GM12878 (cell line): ENCODE results near the gene CCDC85B. TPM values are rescaled to one million over a fixed set of nuclear protein-coding genes. Genes with fewer than 3 reads are reported as not detected.

Source experiments
- ATF2 ChIP-seq: IDR thresholded peaks from 2 replicates; pipeline ENCODE4 v1.6.1; 2012; ENCODE audit warnings: low read length, inconsistent platforms
- ATF7 ChIP-seq: fragments of 450-650 bp; IDR thresholded peaks from 2 replicates; pipeline ENCODE4 v1.6.1; 2016; ENCODE audit warnings: low read depth, mild to moderate bottlenecking
- CEBPB ChIP-seq, 2 experiments: fragments of 150-350 bp in 1 of 2; IDR thresholded peaks; 2 replicates each; pipeline ENCODE4 v1.6.1; 2012 to 2014; ENCODE audit warnings: low read depth in 2 of 2, low read length in 2 of 2, borderline replicate concordance in 1 of 2, inconsistent platforms in 1 of 2
- CHD1 ChIP-seq: IDR thresholded peaks from 2 replicates; pipeline ENCODE4 v1.6.1; 2012; ENCODE audit warnings: low read depth, low read length, improper control_type of control experiment
- CREB1 ChIP-seq: IDR thresholded peaks from 2 replicates; pipeline ENCODE4 v1.6.1; 2012; ENCODE audit warnings: low read depth, mild to moderate bottlenecking, inconsistent platforms
- E2F4 ChIP-seq: IDR thresholded peaks from 2 replicates; pipeline ENCODE4 v1.6.1; 2012; ENCODE audit warnings: low read depth, low read length, improper control_type of control experiment
- ELK1 ChIP-seq: IDR thresholded peaks from 2 replicates; pipeline ENCODE4 v1.6.1; 2012; ENCODE audit warnings: low read depth, low read length, improper control_type of control experiment
- ESRRA ChIP-seq: IDR thresholded peaks from 2 replicates; pipeline ENCODE4 v1.6.1; 2012; ENCODE audit warnings: mild to moderate bottlenecking, low read length, improper control_type of control experiment
- GATAD2B ChIP-seq: fragments of 450-650 bp; conservative IDR thresholded peaks from 2 replicates; pipeline ENCODE4 v1.6.1; 2017; ENCODE audit warnings: low read depth, mild to moderate bottlenecking, moderate library complexity
- HSF1 ChIP-seq: fragments of 150-350 bp; IDR thresholded peaks from 2 replicates; pipeline ENCODE4 v1.6.1; 2014; ENCODE audit warnings: mild to moderate bottlenecking, low read depth, low read length
- MTA2 ChIP-seq: fragments of 450-650 bp; IDR thresholded peaks from 2 replicates; pipeline ENCODE4 v1.6.1; 2016; ENCODE audit warnings: low read depth, mild to moderate bottlenecking, moderate library complexity
- MTA3 ChIP-seq: IDR thresholded peaks from 2 replicates; pipeline ENCODE4 v1.6.1; 2012; ENCODE audit warnings: low read length, inconsistent platforms, borderline replicate concordance
- NFYB ChIP-seq: IDR thresholded peaks from 2 replicates; pipeline ENCODE4 v1.6.1; 2011; ENCODE audit warnings: low read depth, mild to moderate bottlenecking, low read length, improper control_type of control experiment, moderate library complexity; ENCODE audit not compliant: insufficient read depth
- NR2C2 ChIP-seq: IDR thresholded peaks from 2 replicates; pipeline ENCODE4 v1.6.1; 2011; ENCODE audit warnings: borderline replicate concordance, low read depth; ENCODE audit not compliant: control insufficient read depth, insufficient read length
- NR2F1 ChIP-seq: fragments of 450-650 bp; conservative IDR thresholded peaks from 2 replicates; pipeline ENCODE4 v1.6.1; 2017; ENCODE audit warnings: mild to moderate bottlenecking
- PBX3 ChIP-seq: IDR thresholded peaks from 2 replicates; pipeline ENCODE4 v1.6.1; 2011; ENCODE audit warnings: mild to moderate bottlenecking, low read depth, low read length, moderate library complexity; ENCODE audit not compliant: insufficient replicate concordance
- RCOR1 ChIP-seq: conservative IDR thresholded peaks from 2 replicates; pipeline ENCODE4 v1.6.1; 2012; ENCODE audit warnings: low read depth, low read length, improper control_type of control experiment
- ZBTB4 ChIP-seq: fragments of 450-650 bp; formaldehyde crosslinking; IDR thresholded peaks from 2 replicates; pipeline ENCODE4 v1.4.0; 2022; ENCODE audit warnings: mild to moderate bottlenecking, moderate library complexity
- ZNF217 ChIP-seq: fragments of 450-650 bp; IDR thresholded peaks from 2 replicates; pipeline ENCODE4 v1.6.1; 2017; ENCODE audit warnings: antibody characterized with exemption, mild to moderate bottlenecking
- ZSCAN29 ChIP-seq: fragments of 450-650 bp; IDR thresholded peaks from 2 replicates; pipeline ENCODE4 v1.6.1; 2017; ENCODE audit warnings: mild to moderate bottlenecking, moderate library complexity
- polyA plus RNA-seq, 11 experiments: library from polyadenylated mRNA; depleted of rRNA in 4 of 11; unstranded in 6 of 11; stranded (reverse) in 5 of 11; fragments of >200 nt; fragmentation: Nextera tagmentation in 4 of 11; fragmentation: Illumina TruSeq in 1 of 11; extraction: Ambion mirVana in 4 of 11; extraction: Trizol in 1 of 11; gene quantifications; 1 replicate in 1 of 11; 2 replicates in 10 of 11; pipeline versions ENCODE4 v1.2.1 to v1.2.3, GENCODE V29; 2011 to 2016; ENCODE audit warnings: inconsistent platforms in 2 of 11, missing spikeins in 2 of 11, low read depth in 1 of 11
- total RNA-seq, 4 experiments: library from RNA; depleted of rRNA in 3 of 4; stranded (reverse); fragments of >200 nt in 3 of 4; fragmentation: Illumina TruSeq in 1 of 4; extraction: Trizol in 1 of 4; gene quantifications; 2 replicates each; pipeline versions ENCODE4 v1.2.1 to v1.2.3, GENCODE V29; 2013 to 2021

CCDC85B gene
- total and polyA plus RNA-seq, 10 of the 15 experiments (the other 5 are each of a cell fraction or from before 2014, with no cell fraction given): 0.32 to 114 (median 49.5) TPM

- TF ChIP-seq ZSCAN29 (peak; percentile 70; the same call in 1 of the 2 replicates), MTA2 (no peak), ATF7 (no peak), E2F4 (peak; percentile 48; the same call in 1 of the 2 replicates), ESRRA (peak; percentile 68; the same call in 1 of the 2 replicates), HSF1 (peak; percentile 65), NR2C2 (no peak), ZBTB4 (no peak), MTA3 (no peak), GATAD2B (peak; percentile 88), CHD1 (no peak), ZNF217 (peak; percentile 25; the same call in 1 of the 2 replicates), PBX3 (peak; percentile 82), CREB1 (peak; percentile 88), CEBPB (IDR thresholded peaks at IDR 0.05; ENCODE audit: borderline replicate concordance in 1 of 2, low read depth in 2 of 2, low read length in 2 of 2) (no peak), ELK1 (peak; percentile 77; the same call in 1 of the 2 replicates), ATF2 (no peak), NFYB (no peak), NR2F1 (peak; percentile 70), RCOR1 (no peak)
Observed at GRCh38 chr11:65919141-65919572, 28.7 kb downstream of the CCDC85B start, which contains the start of gene DRAP1 (continued).
